SK-N-SH (cell line): ENCODE results near the gene DSCAML1.

Experiments
- CTCF ChIP-seq: fragments of 200-600 bp; sonication (generic); IDR thresholded peaks from 2 replicates; pipeline ENCODE4 v1.6.1; 2017; ENCODE audit warnings: antibody characterized with exemption, mild to moderate bottlenecking, moderate library complexity
- EP300 ChIP-seq, 2 experiments: IDR thresholded peaks; 2 replicates each; pipeline versions ENCODE4 v1.4.0 to v1.6.1; 2012; ENCODE audit warnings: borderline replicate concordance in 1 of 2, low read depth in 1 of 2, low read length in 1 of 2
- GATA2 ChIP-seq: sonication (generic); formaldehyde crosslinking; IDR thresholded peaks from 2 replicates; pipeline ENCODE4 v1.5.0; 2020; ENCODE audit warnings: mild to moderate bottlenecking, missing genetic modification reagents
- MAX ChIP-seq: IDR thresholded peaks from 2 replicates; pipeline ENCODE4 v1.4.0; 2012; ENCODE audit warnings: low read depth
- POLR2AphosphoS5 ChIP-seq: IDR thresholded peaks from 2 replicates; pipeline ENCODE4 v1.6.1; 2012; ENCODE audit warnings: low read depth, low read length
- REST ChIP-seq: IDR thresholded peaks from 2 replicates; pipeline ENCODE4 v1.6.1; 2012; ENCODE audit warnings: mild to moderate bottlenecking, low read depth, low read length, moderate library complexity
- USF2 ChIP-seq: fragments of 150-350 bp; IDR thresholded peaks from 2 replicates; pipeline ENCODE4 v1.6.1; 2017; ENCODE audit warnings: antibody characterized with exemption, low read length, low read depth, borderline replicate concordance

GRCh38 chr11:117525866-117526542 lies 271.0 kb downstream of the DSCAML1 start:
- TF ChIP-seq POLR2AphosphoS5 (no peak), REST (no peak), CTCF (no peak), EP300 (IDR thresholded peaks at IDR 0.05; ENCODE audit: borderline replicate concordance in 1 of 2, low read depth in 1 of 2, low read length in 1 of 2) (no peak), MAX (no peak), GATA2 (CRISPR knock-in tag) (no peak), USF2 (no peak)
